Naive thymus-derived CD8-positive, alpha-beta T cell (primary cell): ENCODE data around the gene TBC1D8. TPM values are rescaled to one million over a fixed set of nuclear protein-coding genes. Genes with fewer than 3 reads are reported as not detected.
A peak's percentile ranks its signal among the peaks of the same experiment; 100 is the strongest.

Experiments used
- ATAC-seq, 2 donors: fragments of 150-1000 bp; cut with Tn5 transposase in 1 of 2; sonication (Bioruptor Pico), chemical (Tn5 transposase) in 1 of 2; 1 replicate in 1 of 2; 2 replicates in 1 of 2; pipeline ENCODE4 v1.10.0; 2021; ENCODE audit warnings: mild to moderate bottlenecking in 2 of 2, moderate library complexity in 2 of 2
- POLR2A ChIA-PET: fragments of 350-600 bp; sonication (Branson Sonifier 250); formaldehyde crosslinking; loops from one replicate; lab custom pipeline; 2021; ENCODE audit warnings: antibody characterized with exemption; lab: Charles Lee
- DNase-seq, 10 donors: peaks; one replicate each; pipeline versions ENCODE4 v3.0.0 to v3.0.0-alpha.2; 2020 to 2022
- H3K27ac Mint-ChIP-seq, 10 donors: one replicate each; pipeline ENCODE4 v1.8.0; 2020 to 2022; ENCODE audit warnings: mild to moderate bottlenecking in 10 of 10, mixed read lengths in 10 of 10, moderate library complexity in 4 of 10, inconsistent platforms in 1 of 10
- H3K27me3 Mint-ChIP-seq, 5 donors: one replicate each; pipeline ENCODE4 v1.8.0; 2021 to 2022; ENCODE audit warnings: mixed read lengths in 5 of 5
- H3K36me3 Mint-ChIP-seq, 3 donors: one replicate each; pipeline ENCODE4 v1.8.0; 2020 to 2022; ENCODE audit warnings: mixed read lengths in 3 of 3, mild to moderate bottlenecking in 2 of 3, inconsistent platforms in 1 of 3
- H3K4me1 Mint-ChIP-seq, 4 donors: one replicate each; pipeline ENCODE4 v1.8.0; 2021 to 2022; ENCODE audit warnings: mixed read lengths in 4 of 4
- H3K4me3 Mint-ChIP-seq, 10 donors: one replicate each; pipeline ENCODE4 v1.8.0; 2020 to 2022; ENCODE audit warnings: mild to moderate bottlenecking in 10 of 10, mixed read lengths in 10 of 10, moderate library complexity in 6 of 10, inconsistent platforms in 1 of 10
- H3K9me3 Mint-ChIP-seq, 9 donors: one replicate each; pipeline ENCODE4 v1.8.0; 2020 to 2022; ENCODE audit warnings: mixed read lengths in 9 of 9, mild to moderate bottlenecking in 3 of 9, inconsistent platforms in 1 of 9, moderate library complexity in 1 of 9
- polyA plus RNA-seq, 3 donors: library from polyadenylated mRNA; unstranded; fragments of 300-500 nt; fragmentation: Illumina TruSeq; gene quantifications; one replicate each; pipeline ENCODE4 v1.2.3, GENCODE V29; 2021
- total RNA-seq, 8 experiments: library from RNA in 2 of 8; stranded (reverse) in 2 of 8; gene quantifications; one replicate each; pipeline ENCODE4 v1.2.3 and lab custom pipeline; 2021 to 2026

TBC1D8 gene
- total and polyA plus RNA-seq, 5 experiments from 2014 or later = 0.20 to 2.6 (median 0.66) TPM

DNA sequence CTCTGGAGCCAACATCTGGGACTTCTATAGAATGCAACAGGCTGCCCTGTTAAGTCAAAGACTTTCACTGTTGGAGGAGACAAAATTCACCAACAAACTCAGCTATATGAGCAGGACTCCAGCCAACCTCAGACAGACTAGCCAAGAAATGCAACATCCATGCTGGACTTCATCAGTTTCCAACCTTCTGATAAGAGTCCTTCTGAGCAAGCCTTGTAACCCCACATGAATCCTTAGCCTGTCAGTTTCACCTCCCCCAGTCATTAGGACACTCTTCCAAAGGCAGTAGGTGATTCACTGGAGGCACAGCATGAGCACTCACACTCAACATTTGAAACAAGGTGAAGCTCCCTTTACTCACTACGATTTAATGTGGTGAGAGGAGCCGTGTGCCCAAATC lies 5.8 kb downstream of the TBC1D8 start:
- H3K27ac Mint-ChIP-seq = no peak overlapping the region
- ATAC-seq = no peak
- H3K4me1 Mint-ChIP-seq = peaks cover 2 to 18% (median 12%) of the 10 kb centered on the region in 4 donors
- DNase-seq = no peak
- peaks cover 10 to 60% (median 34%) of the 10 kb centered on the region in 5 donors for H3K27me3 Mint-ChIP-seq
- no peaks in the 10 kb centered on the region for H3K9me3 Mint-ChIP-seq
- no peaks in the 10 kb centered on the region for H3K36me3 Mint-ChIP-seq
- POLR2A ChIA-PET = no interaction called here
- no peak overlapping the region for H3K4me3 Mint-ChIP-seq

DNA sequence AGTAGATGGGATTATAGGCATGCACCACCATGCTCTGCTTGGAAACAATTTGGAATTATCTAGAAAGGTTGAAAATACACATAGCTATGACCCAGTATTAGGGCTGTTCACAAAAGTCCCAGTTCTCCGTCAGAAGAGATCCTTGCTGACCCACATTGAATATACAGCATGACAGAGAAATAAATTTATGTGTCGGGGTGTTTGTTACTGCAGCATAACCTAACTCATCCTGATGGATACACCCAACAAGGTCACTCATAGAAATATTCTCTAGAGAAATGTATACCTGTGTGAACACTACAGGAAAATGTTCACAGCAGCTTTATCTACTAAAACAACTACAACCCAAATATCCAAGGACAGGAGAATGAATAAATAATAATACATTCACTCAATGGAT lies 9.0 kb downstream of the TBC1D8 start:
- no peak overlapping the region for H3K27ac Mint-ChIP-seq
- ATAC-seq (no peak), DNase-seq (no peak)
- H3K4me1 Mint-ChIP-seq = peaks cover 0 to 3% (median under 1%) of the 10 kb centered on the region in 4 donors
- peaks cover 12 to 55% (median 45%) of the 10 kb centered on the region in 5 donors for H3K27me3 Mint-ChIP-seq
- no peak overlapping the region for H3K4me3 Mint-ChIP-seq
- H3K36me3 Mint-ChIP-seq = peaks cover 0 to 10% (median 0%) of the 10 kb centered on the region in 3 donors
- H3K9me3 Mint-ChIP-seq = no peaks in the 10 kb centered on the region
- POLR2A ChIA-PET = no interaction called here

DNA sequence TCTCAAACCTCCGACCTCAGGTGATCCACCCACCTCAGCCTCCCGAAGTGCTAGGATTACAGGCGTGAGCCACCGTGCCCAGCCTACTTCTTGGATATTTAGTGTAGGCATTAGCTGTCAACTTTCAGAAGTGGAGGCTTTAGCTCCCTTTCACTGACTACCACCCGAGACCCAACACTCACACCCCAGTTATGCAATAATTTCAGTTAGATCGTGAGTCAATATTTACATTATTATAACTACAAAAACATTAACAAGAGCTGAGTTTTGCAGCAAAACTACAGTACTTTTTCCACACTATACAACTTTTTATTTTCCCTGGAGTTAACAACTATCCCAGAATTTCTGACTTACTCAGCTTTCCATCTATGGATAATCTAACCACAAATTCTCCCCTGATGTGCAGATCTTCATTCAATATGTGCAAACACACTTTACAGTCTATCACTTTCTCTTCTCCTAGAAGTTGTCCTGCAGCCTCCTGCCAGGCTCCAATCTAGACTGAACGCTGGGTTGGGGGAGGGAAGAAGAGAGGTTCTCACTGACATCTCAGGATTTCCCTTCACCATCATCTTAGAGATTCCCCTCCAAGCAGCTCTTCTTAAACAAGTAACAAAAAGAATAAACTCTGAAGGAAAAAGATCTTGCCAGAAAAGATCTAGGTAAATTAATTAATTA lies 10.1 kb downstream of the TBC1D8 start:
- peaks cover 6 to 53% (median 40%) of the 10 kb centered on the region in 5 donors for H3K27me3 Mint-ChIP-seq
- POLR2A ChIA-PET = no interaction called here

DNA sequence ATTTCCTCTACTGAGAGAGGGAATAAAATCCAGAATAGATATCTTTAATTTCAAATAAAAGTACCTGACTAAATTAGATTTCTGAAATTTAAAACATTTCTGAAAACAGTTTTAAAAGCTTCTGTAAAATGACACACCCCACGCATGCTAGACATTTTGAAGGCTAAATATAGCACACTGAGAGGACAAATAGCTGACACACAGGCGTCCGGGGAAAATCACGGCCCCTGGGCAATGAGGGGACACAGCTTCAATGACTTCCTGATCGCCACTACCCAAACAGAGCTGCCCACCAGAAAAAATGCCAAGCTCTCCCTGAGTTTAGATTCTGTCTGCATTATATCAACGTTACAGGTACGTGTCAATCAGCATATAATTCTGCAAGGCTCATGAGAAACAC lies 10.9 kb downstream of the TBC1D8 start:
- POLR2A ChIA-PET = no interaction called here
- Mint-ChIP-seq H3K27ac (peak overlapping the region in 1 of 10 donors; percentile 3), H3K9me3 (no peaks in the 10 kb centered on the region), H3K4me1 (peaks cover 0 to 3% (median under 1%) of the 10 kb centered on the region in 4 donors), H3K36me3 (peaks cover 0 to 10% (median 0%) of the 10 kb centered on the region in 3 donors), H3K4me3 (no peak overlapping the region), H3K27me3 (peaks cover 6 to 48% (median 38%) of the 10 kb centered on the region in 5 donors)
- DNase-seq = no peak
- ATAC-seq = no peak

More for the DNA sequence above, 10.1 kb downstream of the TBC1D8 start:
- peak overlapping the region in 1 of 10 donors; percentile 57 for H3K27ac Mint-ChIP-seq
- no peak for ATAC-seq
- no peaks in the 10 kb centered on the region for H3K9me3 Mint-ChIP-seq
- H3K36me3 Mint-ChIP-seq = peaks cover 0 to 10% (median 0%) of the 10 kb centered on the region in 3 donors
- H3K4me3 Mint-ChIP-seq = no peak overlapping the region
- no peak for DNase-seq
- H3K4me1 Mint-ChIP-seq = peaks cover 0 to 3% (median under 1%) of the 10 kb centered on the region in 4 donors

DNA sequence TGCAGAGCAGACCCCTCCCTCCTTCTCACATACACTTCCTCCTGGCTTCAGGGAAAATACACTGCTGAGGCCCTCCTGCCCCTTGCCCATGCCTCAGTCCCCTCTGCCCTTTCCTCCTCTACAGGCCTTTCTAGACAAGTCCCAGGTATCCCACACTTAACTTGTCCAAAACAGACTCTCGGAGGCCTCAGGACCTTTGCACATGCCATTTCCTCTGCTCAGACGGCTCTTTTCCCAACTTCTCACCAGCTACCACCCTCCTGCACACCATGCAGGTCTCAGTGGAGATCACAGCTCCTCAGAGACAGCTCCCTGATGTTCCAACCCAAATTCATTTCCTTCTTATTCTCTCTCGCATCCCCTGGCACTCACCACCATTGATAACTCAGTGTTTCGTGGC lies 11.7 kb downstream of the TBC1D8 start:
- no peak for DNase-seq
- Mint-ChIP-seq H3K4me3 (no peak overlapping the region), H3K4me1 (peaks cover 0 to 3% (median 0%) of the 10 kb centered on the region in 4 donors), H3K9me3 (no peaks in the 10 kb centered on the region), H3K36me3 (peaks cover 0 to 10% (median 0%) of the 10 kb centered on the region in 3 donors), H3K27ac (no peak overlapping the region), H3K27me3 (peaks cover 6 to 43% (median 33%) of the 10 kb centered on the region in 5 donors)
- POLR2A ChIA-PET = no interaction called here
- no peak for ATAC-seq

DNA sequence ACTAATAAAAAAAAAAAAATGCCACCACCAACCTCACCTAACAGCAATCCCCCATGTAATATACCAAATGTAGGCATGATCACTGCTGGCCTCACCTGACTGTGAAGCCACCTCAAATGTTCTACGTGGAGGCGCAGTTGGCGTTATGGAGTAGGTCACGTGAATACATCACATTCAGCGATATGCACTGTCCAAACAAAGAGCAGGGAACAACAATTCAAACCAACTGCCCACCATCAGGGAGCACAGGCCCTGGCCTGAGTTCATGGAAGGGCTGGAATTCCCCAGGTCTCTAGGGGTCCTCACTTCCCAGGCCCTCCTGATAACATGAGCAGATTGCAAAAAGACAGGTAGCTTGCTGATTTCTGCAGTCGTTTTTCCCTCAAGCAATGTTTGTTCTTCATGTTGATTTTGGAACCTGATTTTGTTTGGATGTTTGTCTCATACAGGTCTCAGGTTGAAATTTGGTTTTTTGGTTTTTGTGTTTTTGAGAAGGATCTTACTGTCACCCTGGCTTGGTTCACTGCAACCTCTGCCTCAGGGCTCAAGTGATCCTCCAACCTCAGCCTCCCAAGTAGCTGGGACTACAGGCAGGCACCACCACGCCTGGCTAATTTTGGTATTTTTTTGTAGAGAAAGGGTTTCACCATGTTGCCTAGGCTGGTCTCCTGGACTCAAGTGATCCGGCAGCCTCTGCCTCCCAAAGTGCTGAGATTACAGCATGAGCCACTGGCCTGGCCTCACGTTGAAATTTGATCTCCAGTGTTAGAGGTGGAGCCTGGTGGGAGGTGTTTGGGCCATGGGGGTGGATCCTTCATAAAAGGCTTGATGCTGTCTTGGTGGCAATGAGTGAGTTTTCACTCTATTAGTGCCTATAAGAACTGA lies 15.5 kb downstream of the TBC1D8 start:
- peaks cover 0 to 10% (median 0%) of the 10 kb centered on the region in 3 donors for H3K36me3 Mint-ChIP-seq
- peaks cover 0 to 4% (median 1%) of the 10 kb centered on the region in 4 donors for H3K4me1 Mint-ChIP-seq
- no peak for DNase-seq
- no peak for ATAC-seq
- POLR2A ChIA-PET = no interaction called here
- peaks cover 6 to 18% (median 13%) of the 10 kb centered on the region in 5 donors for H3K27me3 Mint-ChIP-seq
- H3K4me3 Mint-ChIP-seq = no peak overlapping the region
- H3K9me3 Mint-ChIP-seq = no peaks in the 10 kb centered on the region
- H3K27ac Mint-ChIP-seq = peak overlapping the region in 2 of 10 donors; percentile 53 to 79

DNA sequence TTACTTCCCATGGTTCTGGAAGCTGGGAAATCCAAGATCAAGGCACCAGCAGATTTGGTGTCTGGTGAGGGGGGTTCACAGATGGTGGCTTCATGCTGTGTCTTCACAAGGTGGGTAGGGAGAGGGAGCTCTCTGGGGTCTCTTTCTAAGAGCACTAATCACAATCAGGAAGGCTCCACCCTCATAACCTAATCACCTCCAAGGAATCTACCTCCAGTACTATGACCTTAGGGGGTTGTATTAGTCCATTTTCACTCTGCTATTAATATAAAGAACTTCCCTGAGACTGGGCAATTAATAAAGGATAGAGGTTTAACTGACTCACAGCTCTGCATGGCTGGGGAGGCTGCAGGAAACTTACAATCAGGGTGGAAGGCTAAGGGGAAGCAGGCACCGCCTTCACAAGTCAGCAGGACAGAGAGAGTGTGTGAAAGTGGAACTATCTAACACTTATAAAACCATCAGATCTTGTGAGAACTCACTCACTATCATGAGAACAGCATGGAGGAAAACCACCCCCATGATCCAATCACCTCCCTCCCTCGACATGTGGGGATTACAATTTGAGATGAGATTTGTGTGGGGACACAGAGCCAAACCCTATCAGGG lies 17.6 kb downstream of the TBC1D8 start:
- ATAC-seq = no peak
- no peak for DNase-seq
- H3K36me3 Mint-ChIP-seq = no peaks in the 10 kb centered on the region
- H3K4me1 Mint-ChIP-seq = peaks cover 0 to 4% (median 0%) of the 10 kb centered on the region in 4 donors
- peaks cover 0 to 4% (median 0%) of the 10 kb centered on the region in 5 donors for H3K27me3 Mint-ChIP-seq
- no peak overlapping the region for H3K4me3 Mint-ChIP-seq
- peak overlapping the region in 2 of 10 donors; percentile 14 to 53 for H3K27ac Mint-ChIP-seq
- POLR2A ChIA-PET = no interaction called here
- H3K9me3 Mint-ChIP-seq = no peaks in the 10 kb centered on the region

DNA sequence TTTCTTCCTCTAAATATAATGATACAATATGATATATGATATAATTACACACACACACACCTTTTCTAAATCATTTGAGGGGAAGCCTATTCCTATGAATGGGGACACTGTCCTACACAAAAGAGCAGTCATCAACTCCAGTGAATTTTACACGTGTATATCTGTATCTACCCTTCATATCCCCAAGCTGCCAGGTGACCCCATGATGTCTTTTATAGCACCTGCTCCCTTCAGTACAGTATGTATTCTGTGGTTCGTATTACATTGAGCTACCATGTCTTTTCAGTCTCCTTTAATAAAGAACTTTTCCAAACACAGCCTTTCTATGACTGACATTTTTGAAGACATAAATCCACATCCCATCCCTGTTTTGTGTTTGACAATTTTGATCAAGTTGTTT lies 19.0 kb downstream of the TBC1D8 start:
- no peak overlapping the region for H3K27ac Mint-ChIP-seq
- DNase-seq (no peak), ATAC-seq (no peak)
- H3K4me3 Mint-ChIP-seq = no peak overlapping the region
- H3K9me3 Mint-ChIP-seq = no peaks in the 10 kb centered on the region
- POLR2A ChIA-PET = no interaction called here
- H3K4me1 Mint-ChIP-seq = peaks cover 0 to 11% (median 0%) of the 10 kb centered on the region in 4 donors
- peaks cover 0 to 3% (median 0%) of the 10 kb centered on the region in 5 donors for H3K27me3 Mint-ChIP-seq
- no peaks in the 10 kb centered on the region for H3K36me3 Mint-ChIP-seq

DNA sequence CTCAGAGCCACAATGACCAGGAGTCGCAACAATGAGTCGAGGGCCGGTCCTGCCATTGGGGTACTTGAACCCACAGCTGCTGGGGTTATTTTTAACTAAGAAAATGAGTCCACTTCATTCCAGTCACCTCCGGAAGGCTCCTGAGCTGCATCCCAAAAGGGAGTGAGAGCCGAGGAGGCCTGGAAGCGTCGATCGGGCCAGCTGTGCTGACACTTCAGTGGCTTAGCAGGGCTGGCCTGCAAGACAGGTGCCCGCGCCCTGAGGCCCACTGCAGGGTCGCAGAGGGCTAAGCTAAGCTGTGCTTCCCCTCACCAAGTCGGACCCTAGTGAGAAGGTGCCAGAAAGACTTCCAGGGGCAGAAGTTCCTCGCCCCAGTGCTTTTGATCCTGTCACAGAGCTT lies 21.1 kb downstream of the TBC1D8 start:
- peaks cover 6 to 25% (median 12%) of the 10 kb centered on the region in 4 donors for H3K4me1 Mint-ChIP-seq
- ATAC-seq = no peak
- no peak overlapping the region for H3K27ac Mint-ChIP-seq

DNA sequence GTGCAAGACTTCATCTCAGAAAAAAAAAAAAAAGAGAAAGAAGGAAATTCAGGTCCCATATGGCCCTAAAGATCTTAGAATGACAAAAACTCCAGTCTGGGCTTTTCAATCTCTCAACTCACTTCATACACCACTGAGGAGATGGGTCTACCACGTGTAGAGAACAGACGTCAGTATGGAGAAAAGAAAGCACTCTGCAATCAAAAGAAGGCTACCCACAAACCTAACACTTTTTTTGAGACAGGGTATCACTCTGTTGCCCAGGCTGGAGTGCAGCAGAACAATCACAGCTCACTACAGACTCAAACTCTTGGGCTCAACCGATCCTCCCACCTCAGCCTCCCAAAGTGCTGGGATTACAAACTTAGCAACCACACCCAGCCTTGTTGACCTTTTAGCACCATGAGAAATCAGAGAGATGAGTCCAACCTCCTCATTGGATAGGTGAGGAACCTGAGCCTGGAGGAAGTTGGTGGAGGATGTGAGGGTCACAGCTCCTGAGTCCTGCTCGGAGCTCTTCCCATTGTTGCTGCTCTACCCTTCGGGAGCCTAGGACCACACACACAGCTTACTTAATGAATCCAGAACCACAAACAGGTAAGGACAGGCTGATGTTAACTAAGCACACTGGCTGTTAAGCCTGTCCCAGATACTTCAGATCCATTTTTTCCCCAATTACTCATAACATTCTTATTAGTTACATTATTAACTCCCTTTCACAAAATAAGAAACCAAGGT lies 23.7 kb downstream of the TBC1D8 start:
- peaks cover 0 to 3% (median 2%) of the 10 kb centered on the region in 5 donors for H3K27me3 Mint-ChIP-seq
- no peaks in the 10 kb centered on the region for H3K36me3 Mint-ChIP-seq
- no peak overlapping the region for H3K4me3 Mint-ChIP-seq
- DNase-seq (no peak), ATAC-seq (no peak)
- H3K4me1 Mint-ChIP-seq = peaks cover 11 to 28% (median 16%) of the 10 kb centered on the region in 4 donors
- POLR2A ChIA-PET = no interaction called here
- peak overlapping the region in 1 of 10 donors; percentile 33 for H3K27ac Mint-ChIP-seq
- H3K9me3 Mint-ChIP-seq = no peaks in the 10 kb centered on the region

More for the DNA sequence above, 21.1 kb downstream of the TBC1D8 start:
- no peaks in the 10 kb centered on the region for H3K9me3 Mint-ChIP-seq
- H3K27me3 Mint-ChIP-seq = peaks cover 0 to 3% (median 2%) of the 10 kb centered on the region in 5 donors
- no peaks in the 10 kb centered on the region for H3K36me3 Mint-ChIP-seq
- POLR2A ChIA-PET = no interaction called here
- no peak for DNase-seq
- H3K4me3 Mint-ChIP-seq = no peak overlapping the region

DNA sequence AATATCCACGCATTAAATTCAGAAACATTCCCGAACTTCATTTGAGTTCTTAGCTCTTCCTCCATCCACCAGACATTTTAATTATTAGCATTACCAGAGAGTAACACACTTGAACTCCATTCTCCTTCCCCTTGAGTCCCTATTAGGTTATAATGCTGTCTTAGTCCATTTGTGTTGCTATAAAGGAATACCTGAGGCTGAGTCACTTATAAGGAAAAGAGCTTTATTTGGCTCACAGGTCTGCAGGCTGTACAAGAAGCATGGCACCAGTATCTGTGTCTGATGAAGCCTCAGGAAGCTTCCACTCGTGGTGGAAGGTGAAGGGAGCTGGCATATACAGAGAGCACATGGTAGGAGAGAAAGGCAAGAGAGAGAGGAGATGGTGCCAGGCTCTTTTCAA lies 25.4 kb downstream of the TBC1D8 start:
- Mint-ChIP-seq H3K4me1 (peaks cover 11 to 28% (median 16%) of the 10 kb centered on the region in 4 donors), H3K36me3 (no peaks in the 10 kb centered on the region), H3K27me3 (peaks cover 0 to 3% (median 2%) of the 10 kb centered on the region in 5 donors), H3K9me3 (no peaks in the 10 kb centered on the region), H3K27ac (peak overlapping the region in 1 of 10 donors; percentile 43), H3K4me3 (no peak overlapping the region)
- POLR2A ChIA-PET = no interaction called here
- no peak for DNase-seq
- ATAC-seq = no peak

DNA sequence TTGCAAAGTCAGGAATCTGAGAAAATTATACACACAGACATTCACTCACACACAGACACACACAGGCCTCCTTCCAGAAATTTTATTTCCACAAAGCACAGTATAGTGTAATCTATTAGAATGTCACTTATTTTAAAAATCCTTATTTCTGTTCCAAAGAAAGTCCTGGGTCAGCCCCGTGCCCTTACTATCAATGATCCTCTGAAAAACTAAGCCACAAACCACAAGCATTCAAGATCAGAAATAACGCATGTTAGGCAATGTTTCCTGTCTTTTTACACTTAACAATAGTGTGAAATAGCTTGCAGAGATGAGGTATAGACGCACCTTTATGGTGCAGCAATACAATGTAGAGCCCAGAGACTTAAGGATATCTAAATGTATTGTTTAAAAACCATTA lies 25.8 kb downstream of the TBC1D8 start:
- POLR2A ChIA-PET = no interaction called here
- DNase-seq = peak in 1 of 10 donors; percentile 5
- ATAC-seq = peak in 1 of 2 donors; percentile 20
- Mint-ChIP-seq H3K27ac (peak overlapping the region in 1 of 10 donors; percentile 43), H3K9me3 (no peaks in the 10 kb centered on the region), H3K36me3 (no peaks in the 10 kb centered on the region), H3K27me3 (peaks cover 0 to 3% (median 2%) of the 10 kb centered on the region in 5 donors), H3K4me3 (no peak overlapping the region), H3K4me1 (peaks cover 11 to 28% (median 16%) of the 10 kb centered on the region in 4 donors)
